ENCODE measurements around the gene TNFRSF8. TPM values are rescaled to one million over a fixed set of nuclear protein-coding genes. Genes with fewer than 3 reads are reported as not detected.

TNFRSF8 gene
- total and polyA plus RNA-seq, 9 of the 15 experiments (the other 6 are each of a cell fraction or from before 2014, with no cell fraction given): 3.5 to 38.4 (median 17.1) TPM

GRCh38 chr1:12075195-12076114 is 12.4 kb downstream of the TNFRSF8 start (continued):
- peak; percentile 97 for TF ChIP-seq ZNF311 (CRISPR knock-in tag; IDR thresholded peaks at IDR 0.05)
- TF ChIP-seq, protein P1, sequence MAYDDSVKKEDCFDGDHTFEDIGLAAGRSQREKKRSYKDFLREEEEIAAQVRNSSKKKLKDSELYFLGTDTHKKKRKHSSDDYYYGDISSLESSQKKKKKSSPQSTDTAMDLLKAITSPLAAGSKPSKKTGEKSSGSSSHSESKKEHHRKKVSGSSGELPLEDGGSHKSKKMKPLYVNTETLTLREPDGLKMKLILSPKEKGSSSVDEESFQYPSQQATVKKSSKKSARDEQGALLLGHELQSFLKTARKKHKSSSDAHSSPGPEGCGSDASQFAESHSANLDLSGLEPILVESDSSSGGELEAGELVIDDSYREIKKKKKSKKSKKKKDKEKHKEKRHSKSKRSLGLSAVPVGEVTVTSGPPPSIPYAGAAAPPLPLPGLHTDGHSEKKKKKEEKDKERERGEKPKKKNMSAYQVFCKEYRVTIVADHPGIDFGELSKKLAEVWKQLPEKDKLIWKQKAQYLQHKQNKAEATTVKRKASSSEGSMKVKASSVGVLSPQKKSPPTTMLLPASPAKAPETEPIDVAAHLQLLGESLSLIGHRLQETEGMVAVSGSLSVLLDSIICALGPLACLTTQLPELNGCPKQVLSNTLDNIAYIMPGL (CRISPR knock-in tag; IDR thresholded peaks at IDR 0.05): no peak
- no peak for TF ChIP-seq SMAD1 (IDR thresholded peaks at IDR 0.05; ENCODE audit: low read depth, low read length, partially characterized antibody)
- TF ChIP-seq MCM5 (IDR thresholded peaks at IDR 0.05; ENCODE audit: low read depth): no peak
- peak; percentile 89 for TF ChIP-seq ESRRB (CRISPR knock-in tag; IDR thresholded peaks at IDR 0.05; ENCODE audit: borderline replicate concordance)
- TF ChIP-seq MAZ (CRISPR knock-in tag; conservative IDR thresholded peaks at IDR 0.05 in 1 of 2, IDR thresholded peaks at IDR 0.05 in 1 of 2): peak in 1 of 2 experiments; percentile 98; a peak in 3 of 4 replicates
- peak in 2 of 3 experiments; percentile 17 to 91; a peak in 2 of 6 replicates for TF ChIP-seq ZBTB11 (CRISPR knock-in tag; IDR thresholded peaks at IDR 0.05)
- TF ChIP-seq ELK3 (CRISPR knock-in tag; IDR thresholded peaks at IDR 0.05): peak; percentile 92
- TF ChIP-seq MED1 (CRISPR knock-in tag; IDR thresholded peaks at IDR 0.05; ENCODE audit: borderline replicate concordance): no peak
- peak; percentile 86 for TF ChIP-seq HDGF (IDR thresholded peaks at IDR 0.05)
- peak; percentile 89; the same call in 1 of the 2 replicates for TF ChIP-seq ZNF140 (CRISPR knock-in tag; IDR thresholded peaks at IDR 0.05)
- TF ChIP-seq ZNF280A (IDR thresholded peaks at IDR 0.05; ENCODE audit: low read depth, partially characterized antibody): no peak
- TF ChIP-seq, protein P2, sequence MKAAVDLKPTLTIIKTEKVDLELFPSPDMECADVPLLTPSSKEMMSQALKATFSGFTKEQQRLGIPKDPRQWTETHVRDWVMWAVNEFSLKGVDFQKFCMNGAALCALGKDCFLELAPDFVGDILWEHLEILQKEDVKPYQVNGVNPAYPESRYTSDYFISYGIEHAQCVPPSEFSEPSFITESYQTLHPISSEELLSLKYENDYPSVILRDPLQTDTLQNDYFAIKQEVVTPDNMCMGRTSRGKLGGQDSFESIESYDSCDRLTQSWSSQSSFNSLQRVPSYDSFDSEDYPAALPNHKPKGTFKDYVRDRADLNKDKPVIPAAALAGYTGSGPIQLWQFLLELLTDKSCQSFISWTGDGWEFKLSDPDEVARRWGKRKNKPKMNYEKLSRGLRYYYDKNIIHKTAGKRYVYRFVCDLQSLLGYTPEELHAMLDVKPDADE (conservative IDR thresholded peaks at IDR 0.05; ENCODE audit: control insufficient read depth, low read depth, low read length): no peak
- peak; percentile 98 for TF ChIP-seq ATF4 (CRISPR knock-in tag; IDR thresholded peaks at IDR 0.05)
